Measurements from ENCODE around the gene CCDC184. TPM values are rescaled to one million over a fixed set of nuclear protein-coding genes. Genes with fewer than 3 reads are reported as not detected.

CCDC184 gene
- total RNA-seq, 1 donor from 2014 or later: 0.47 TPM

- no peak for DNase-seq (ENCODE audit: low spot score)
- Mint-ChIP-seq H3K4me3 (ENCODE audit: unreplicated experiment) (no peak overlapping the region), H3K27me3 (ENCODE audit: low read depth) (peaks cover 4% of the 10 kb centered on the region), H3K27ac (ENCODE audit: unreplicated experiment) (no peak overlapping the region), H3K9me3 (ENCODE audit: low read depth) (no peaks in the 10 kb centered on the region), H3K4me1 (ENCODE audit: low read depth) (peaks cover 17% of the 10 kb centered on the region), H3K36me3 (ENCODE audit: low read depth) (no peaks in the 10 kb centered on the region)
- TF ChIP-seq, protein P1, sequence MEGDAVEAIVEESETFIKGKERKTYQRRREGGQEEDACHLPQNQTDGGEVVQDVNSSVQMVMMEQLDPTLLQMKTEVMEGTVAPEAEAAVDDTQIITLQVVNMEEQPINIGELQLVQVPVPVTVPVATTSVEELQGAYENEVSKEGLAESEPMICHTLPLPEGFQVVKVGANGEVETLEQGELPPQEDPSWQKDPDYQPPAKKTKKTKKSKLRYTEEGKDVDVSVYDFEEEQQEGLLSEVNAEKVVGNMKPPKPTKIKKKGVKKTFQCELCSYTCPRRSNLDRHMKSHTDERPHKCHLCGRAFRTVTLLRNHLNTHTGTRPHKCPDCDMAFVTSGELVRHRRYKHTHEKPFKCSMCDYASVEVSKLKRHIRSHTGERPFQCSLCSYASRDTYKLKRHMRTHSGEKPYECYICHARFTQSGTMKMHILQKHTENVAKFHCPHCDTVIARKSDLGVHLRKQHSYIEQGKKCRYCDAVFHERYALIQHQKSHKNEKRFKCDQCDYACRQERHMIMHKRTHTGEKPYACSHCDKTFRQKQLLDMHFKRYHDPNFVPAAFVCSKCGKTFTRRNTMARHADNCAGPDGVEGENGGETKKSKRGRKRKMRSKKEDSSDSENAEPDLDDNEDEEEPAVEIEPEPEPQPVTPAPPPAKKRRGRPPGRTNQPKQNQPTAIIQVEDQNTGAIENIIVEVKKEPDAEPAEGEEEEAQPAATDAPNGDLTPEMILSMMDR (IDR thresholded peaks at IDR 0.05): no peak
Measured at GRCh38 chr12:48160046-48160445, 23.4 kb upstream of the CCDC184 start.

DNA sequence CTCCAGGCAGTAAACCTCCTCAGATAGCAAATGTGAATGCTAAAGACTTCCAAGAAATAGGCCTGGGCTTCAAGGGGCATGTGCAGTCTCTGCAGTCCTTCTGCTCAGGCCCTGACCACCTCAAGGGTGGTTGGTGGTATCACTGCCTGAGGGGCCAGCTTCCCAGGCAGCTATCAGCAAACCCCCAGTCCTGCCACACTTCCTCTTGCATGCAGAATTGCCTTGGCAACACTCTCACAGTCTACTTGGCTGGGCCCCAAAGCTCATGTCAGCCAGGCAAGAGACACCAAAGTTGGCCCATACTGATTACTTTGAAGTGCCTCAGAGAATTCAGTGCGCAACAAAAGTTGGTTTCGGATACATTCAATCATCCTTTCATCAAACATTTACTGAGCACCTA lies 22.6 kb upstream of the CCDC184 start:
- TF ChIP-seq, protein P1 (IDR thresholded peaks at IDR 0.05): no peak
- Mint-ChIP-seq H3K9me3 (ENCODE audit: low read depth) (no peaks in the 10 kb centered on the region), H3K4me1 (ENCODE audit: low read depth) (peaks cover 17% of the 10 kb centered on the region), H3K36me3 (ENCODE audit: low read depth) (no peaks in the 10 kb centered on the region), H3K4me3 (ENCODE audit: unreplicated experiment) (no peak overlapping the region), H3K27me3 (ENCODE audit: low read depth) (peaks cover 5% of the 10 kb centered on the region), H3K27ac (ENCODE audit: unreplicated experiment) (no peak overlapping the region)
- no peak for DNase-seq (ENCODE audit: low spot score)

DNA sequence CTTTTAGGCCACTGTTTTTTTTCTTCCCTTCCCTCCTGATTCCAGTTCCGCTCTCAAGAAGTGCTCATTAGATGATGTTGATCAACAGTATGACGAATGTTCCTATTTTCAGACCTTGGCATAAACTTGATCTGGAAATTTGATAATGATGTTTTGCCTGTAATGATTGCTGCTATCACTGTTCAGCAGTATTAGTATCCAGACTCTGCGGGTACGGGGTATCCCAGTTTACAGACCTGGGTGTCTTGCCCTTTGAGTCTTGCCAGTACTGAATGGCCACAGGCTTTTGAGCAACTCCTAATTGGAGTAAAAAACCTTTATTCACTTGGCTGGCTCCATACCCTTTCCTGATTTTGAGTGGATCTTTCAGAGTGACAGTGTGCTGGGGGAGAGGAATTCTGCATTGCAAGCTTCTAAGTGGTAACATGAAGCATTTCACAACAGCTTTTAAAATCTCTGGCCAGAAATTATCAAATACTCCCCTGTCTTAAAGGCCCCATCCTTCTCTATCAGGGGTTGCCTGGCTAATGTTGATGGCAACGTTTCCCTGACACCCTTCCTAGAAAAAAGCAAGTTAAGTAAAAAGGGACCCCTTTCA lies 20.2 kb upstream of the CCDC184 start:
- Mint-ChIP-seq H3K36me3 (ENCODE audit: low read depth) (no peaks in the 10 kb centered on the region), H3K4me3 (ENCODE audit: unreplicated experiment) (no peak overlapping the region), H3K27me3 (ENCODE audit: low read depth) (peaks cover 10% of the 10 kb centered on the region), H3K4me1 (ENCODE audit: low read depth) (no peaks in the 10 kb centered on the region), H3K27ac (ENCODE audit: unreplicated experiment) (no peak overlapping the region), H3K9me3 (ENCODE audit: low read depth) (no peaks in the 10 kb centered on the region)
- no peak for DNase-seq (ENCODE audit: low spot score)
- TF ChIP-seq, protein P1 (IDR thresholded peaks at IDR 0.05): no peak

- peaks cover 10% of the 10 kb centered on the region for H3K27me3 Mint-ChIP-seq (ENCODE audit: low read depth)
- no peaks in the 10 kb centered on the region for H3K36me3 Mint-ChIP-seq (ENCODE audit: low read depth)
- H3K4me3 Mint-ChIP-seq (ENCODE audit: unreplicated experiment): no peak overlapping the region
- TF ChIP-seq, protein P1 (IDR thresholded peaks at IDR 0.05): no peak
- no peak for DNase-seq (ENCODE audit: low spot score)
- H3K27ac Mint-ChIP-seq (ENCODE audit: unreplicated experiment): no peak overlapping the region
- no peaks in the 10 kb centered on the region for H3K4me1 Mint-ChIP-seq (ENCODE audit: low read depth)
- H3K9me3 Mint-ChIP-seq (ENCODE audit: low read depth): no peaks in the 10 kb centered on the region
Measured at GRCh38 chr12:48164451-48164850, 19.0 kb upstream of the CCDC184 start.

DNA sequence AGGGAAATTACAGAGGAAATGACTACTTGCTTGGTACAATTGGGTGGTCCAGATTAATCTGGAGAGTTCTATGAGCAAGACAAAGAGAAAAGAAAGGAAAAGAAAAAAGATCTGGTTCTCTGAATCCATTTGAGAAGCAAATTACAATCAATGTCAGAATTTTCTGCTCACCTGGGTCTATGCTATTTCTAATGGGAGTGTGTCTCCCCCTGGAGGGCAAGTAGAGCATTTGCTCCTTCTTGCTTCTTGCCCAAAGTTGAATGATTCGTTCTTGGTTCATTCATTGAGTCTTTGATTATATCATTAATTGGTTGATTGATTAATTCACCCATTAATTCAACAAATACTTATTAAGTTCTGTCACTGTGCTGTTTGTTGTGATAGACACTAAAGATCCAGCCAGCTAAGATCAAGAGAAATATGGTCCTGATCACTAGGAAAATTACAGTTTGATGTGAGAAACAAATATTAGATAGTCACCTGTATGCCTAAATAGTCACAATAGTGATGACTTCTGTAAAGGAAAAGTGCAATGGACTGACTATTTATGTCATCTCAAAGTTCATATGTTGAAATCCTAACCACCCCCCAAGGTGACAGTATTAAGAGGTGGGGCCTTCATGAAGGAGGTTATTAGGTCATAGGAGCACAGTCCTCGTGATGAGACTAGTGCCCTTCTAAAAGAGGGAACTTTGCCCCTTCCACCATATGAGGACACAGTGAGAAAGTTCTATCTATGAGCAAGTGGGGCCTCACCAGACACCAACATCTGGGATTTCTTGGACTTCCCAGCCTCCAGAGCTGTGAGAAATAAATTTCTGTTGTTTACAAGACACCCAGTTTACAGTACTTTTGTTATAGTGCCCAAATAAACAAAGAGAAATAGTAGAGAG lies 18.1 kb upstream of the CCDC184 start:
- TF ChIP-seq, protein P1 (IDR thresholded peaks at IDR 0.05): peak; percentile 97
- no peak for DNase-seq (ENCODE audit: low spot score)
- H3K36me3 Mint-ChIP-seq (ENCODE audit: low read depth): no peaks in the 10 kb centered on the region
- no peak overlapping the region for H3K4me3 Mint-ChIP-seq (ENCODE audit: unreplicated experiment)
- H3K27me3 Mint-ChIP-seq (ENCODE audit: low read depth): peaks cover 10% of the 10 kb centered on the region
- H3K27ac Mint-ChIP-seq (ENCODE audit: unreplicated experiment): no peak overlapping the region
- no peaks in the 10 kb centered on the region for H3K9me3 Mint-ChIP-seq (ENCODE audit: low read depth)
- no peaks in the 10 kb centered on the region for H3K4me1 Mint-ChIP-seq (ENCODE audit: low read depth)
